ENCODE data around the gene PRKCB. TPM values are rescaled to one million over a fixed set of nuclear protein-coding genes. Genes with fewer than 3 reads are reported as not detected.

Gene PRKCB
- total RNA-seq, 3 donors from 2014 or later: 1.3 to 5.3 (median 4.7) TPM

DNA sequence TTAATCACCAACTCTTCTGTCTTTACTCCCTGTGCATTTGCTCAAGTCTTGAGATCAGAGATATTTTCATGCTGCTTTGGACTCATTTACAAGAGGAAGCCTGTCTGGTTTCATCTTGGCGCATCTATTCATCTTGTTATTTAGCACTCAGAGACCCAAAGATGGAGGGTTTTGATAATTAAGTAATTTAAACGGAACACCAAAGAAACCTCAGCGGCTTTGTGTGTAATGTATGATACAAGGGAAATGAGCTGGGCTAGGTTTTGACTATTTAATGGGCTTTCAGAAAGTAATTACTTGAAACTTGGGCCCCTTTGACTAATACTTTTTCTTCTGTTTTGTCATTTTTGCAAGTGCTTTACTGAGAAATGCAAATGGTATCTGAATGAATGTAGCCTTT is 354.2 kb downstream of the PRKCB start:
- Histone ChIP-seq H3K9me3 (no peaks in the 10 kb centered on the region), H3K27ac (no peak overlapping the region), H3K36me3 (no peaks in the 10 kb centered on the region), H3K27me3 (no peaks in the 10 kb centered on the region), H3K4me3 (no peak overlapping the region), H3K4me1 (no peaks in the 10 kb centered on the region)
- TF ChIP-seq POLR2A (IDR thresholded peaks at IDR 0.05): no peak
- no peak for TF ChIP-seq POLR2AphosphoS5 (IDR thresholded peaks at IDR 0.05)
- TF ChIP-seq CTCF (IDR thresholded peaks at IDR 0.05): no peak
- DNase-seq (ENCODE audit: low spot score in 2 of 2): no peak
- intact Hi-C loops (cut with DNase I; ENCODE audit: low total_unique reads): no loop called here

DNA sequence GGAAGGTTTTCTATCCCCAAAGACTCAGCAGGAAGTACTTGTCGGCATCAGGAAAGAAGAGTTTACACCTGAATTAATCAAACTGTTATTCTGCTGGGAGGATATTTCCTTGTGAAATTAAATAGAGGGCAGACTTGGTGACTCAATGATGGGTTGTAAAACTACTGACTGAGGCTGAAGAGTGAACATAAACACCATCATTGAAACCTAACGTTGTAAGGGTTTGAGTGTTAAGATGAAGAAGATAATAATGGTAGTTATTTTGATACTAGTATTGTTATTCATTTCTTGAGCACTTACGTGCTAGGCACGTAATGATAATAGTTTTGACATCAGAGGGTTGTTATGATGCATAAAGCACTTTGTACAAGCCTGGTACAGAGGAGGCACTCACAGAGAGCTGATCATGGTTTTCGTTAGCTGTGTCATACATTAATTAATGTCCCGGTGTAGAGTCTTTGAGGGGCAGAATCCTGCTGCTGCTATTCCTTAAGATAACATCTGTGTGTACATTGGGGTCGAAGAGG is 356.2 kb downstream of the PRKCB start:
- TF ChIP-seq CTCF (IDR thresholded peaks at IDR 0.05): no peak
- TF ChIP-seq POLR2AphosphoS5 (IDR thresholded peaks at IDR 0.05): no peak
- TF ChIP-seq POLR2A (IDR thresholded peaks at IDR 0.05): no peak

GRCh38 chr16:24195221-24195620 is 359.4 kb downstream of the PRKCB start:
- intact Hi-C loops (cut with DNase I; ENCODE audit: low total_unique reads): no loop called here
- Histone ChIP-seq H3K27me3 (no peaks in the 10 kb centered on the region), H3K27ac (no peak overlapping the region), H3K36me3 (no peaks in the 10 kb centered on the region), H3K4me1 (no peaks in the 10 kb centered on the region), H3K4me3 (no peak overlapping the region), H3K9me3 (no peaks in the 10 kb centered on the region)
- DNase-seq (ENCODE audit: low spot score in 2 of 2): no peak
- no peak for TF ChIP-seq POLR2A (IDR thresholded peaks at IDR 0.05)
- no peak for TF ChIP-seq POLR2AphosphoS5 (IDR thresholded peaks at IDR 0.05)
- TF ChIP-seq CTCF (IDR thresholded peaks at IDR 0.05): no peak

More for the DNA sequence above, 356.2 kb downstream of the PRKCB start:
- Histone ChIP-seq H3K4me1 (no peaks in the 10 kb centered on the region), H3K9me3 (no peaks in the 10 kb centered on the region), H3K27ac (no peak overlapping the region), H3K4me3 (no peak overlapping the region), H3K36me3 (no peaks in the 10 kb centered on the region), H3K27me3 (no peaks in the 10 kb centered on the region)
- intact Hi-C loops (cut with DNase I; ENCODE audit: low total_unique reads): no loop called here
- DNase-seq (ENCODE audit: low spot score in 2 of 2): no peak

GRCh38 chr16:24198807-24199533 is 363.2 kb downstream of the PRKCB start:
- H3K36me3 ChIP-seq: no peaks in the 10 kb centered on the region
- no peaks in the 10 kb centered on the region for H3K4me1 ChIP-seq
- H3K27me3 ChIP-seq: no peaks in the 10 kb centered on the region
- no peak overlapping the region for H3K27ac ChIP-seq
- no peaks in the 10 kb centered on the region for H3K9me3 ChIP-seq
- no peak overlapping the region for H3K4me3 ChIP-seq
- intact Hi-C loops (cut with DNase I; ENCODE audit: low total_unique reads): no loop called here
- TF ChIP-seq CTCF (IDR thresholded peaks at IDR 0.05): no peak
- no peak for TF ChIP-seq POLR2A (IDR thresholded peaks at IDR 0.05)
- TF ChIP-seq POLR2AphosphoS5 (IDR thresholded peaks at IDR 0.05): no peak
- DNase-seq (ENCODE audit: low spot score in 2 of 2): no peak

DNA sequence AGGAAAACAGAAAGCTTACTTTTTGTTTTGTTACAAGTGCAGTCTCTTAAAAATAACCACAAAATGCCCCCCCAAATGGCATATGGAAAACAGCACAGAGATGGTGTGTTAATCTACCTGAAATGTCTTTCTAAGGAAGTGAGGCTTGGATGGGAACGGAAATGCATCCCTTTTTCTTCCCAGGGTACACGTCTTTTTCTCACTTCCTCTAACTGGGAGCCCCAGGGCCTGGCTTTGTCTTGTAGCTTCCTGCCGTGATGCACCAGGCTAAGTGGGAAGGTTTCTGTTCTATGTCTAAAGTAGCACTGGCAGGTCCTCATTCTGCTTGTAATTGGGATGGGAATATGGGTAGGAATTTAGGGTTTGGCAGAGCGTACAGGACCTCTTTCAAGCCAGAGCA is 367.9 kb downstream of the PRKCB start:
- no peaks in the 10 kb centered on the region for H3K36me3 ChIP-seq
- DNase-seq (ENCODE audit: low spot score in 2 of 2): no peak
- intact Hi-C loops (cut with DNase I; ENCODE audit: low total_unique reads): no loop called here

More for the DNA sequence above, 367.9 kb downstream of the PRKCB start:
- no peak for TF ChIP-seq CTCF (IDR thresholded peaks at IDR 0.05)
- TF ChIP-seq POLR2AphosphoS5 (IDR thresholded peaks at IDR 0.05): no peak
- TF ChIP-seq POLR2A (IDR thresholded peaks at IDR 0.05): no peak
- no peaks in the 10 kb centered on the region for H3K27me3 ChIP-seq
- no peak overlapping the region for H3K27ac ChIP-seq
- no peaks in the 10 kb centered on the region for H3K9me3 ChIP-seq
- no peak overlapping the region for H3K4me3 ChIP-seq
- H3K4me1 ChIP-seq: no peaks in the 10 kb centered on the region
